ENCODE measurements around the gene PKD1.
A peak's percentile ranks its signal among the peaks of the same experiment; 100 is the strongest.

The PKD1 gene

GRCh38 chr16:2135770-2136490, at the start of gene PKD1:
TSS of gene PKD1 (minus strand) at chr16:2135898. CDS start at chr16:2135689, 209 bp downstream.
- H3K4me3 ChIP-seq (ENCODE audit: low read length) = peak within 1 kb of the TSS; percentile 46
- DNase-seq (ENCODE audit: low read depth) = peak; percentile 76

- DNase-seq (ENCODE audit: low read depth) = no peak
- no peak for TF ChIP-seq CTCF (conservative IDR thresholded peaks at IDR 0.05; ENCODE audit: low read depth, low read length)
- H3K4me3 ChIP-seq (ENCODE audit: low read length) = no peak overlapping the region
Measured at GRCh38 chr16:2184962-2185361, 49.3 kb upstream of the PKD1 start.

DNA sequence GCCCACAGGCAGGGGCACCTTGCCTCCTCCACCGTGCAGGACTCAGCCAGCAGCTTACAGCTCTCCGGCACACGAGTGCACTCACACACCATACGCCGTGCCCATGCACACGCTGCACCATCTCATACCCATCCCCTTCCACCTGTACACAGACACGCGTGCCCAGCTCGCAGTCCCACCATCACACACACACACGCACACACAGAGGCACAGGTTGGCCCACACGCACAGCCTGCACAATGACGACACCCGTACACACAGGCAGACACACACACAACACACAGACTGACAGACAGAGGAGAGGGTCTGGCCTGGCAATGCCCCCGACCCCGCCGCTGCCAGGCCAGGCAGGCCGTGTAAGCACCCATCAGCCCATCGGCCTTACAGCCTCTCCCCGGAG, 48.6 kb upstream of the PKD1 start:
- no peak for DNase-seq (ENCODE audit: low read depth)
- no peak for TF ChIP-seq CTCF (conservative IDR thresholded peaks at IDR 0.05; ENCODE audit: low read depth, low read length)
- no peak overlapping the region for H3K4me3 ChIP-seq (ENCODE audit: low read length)

DNA sequence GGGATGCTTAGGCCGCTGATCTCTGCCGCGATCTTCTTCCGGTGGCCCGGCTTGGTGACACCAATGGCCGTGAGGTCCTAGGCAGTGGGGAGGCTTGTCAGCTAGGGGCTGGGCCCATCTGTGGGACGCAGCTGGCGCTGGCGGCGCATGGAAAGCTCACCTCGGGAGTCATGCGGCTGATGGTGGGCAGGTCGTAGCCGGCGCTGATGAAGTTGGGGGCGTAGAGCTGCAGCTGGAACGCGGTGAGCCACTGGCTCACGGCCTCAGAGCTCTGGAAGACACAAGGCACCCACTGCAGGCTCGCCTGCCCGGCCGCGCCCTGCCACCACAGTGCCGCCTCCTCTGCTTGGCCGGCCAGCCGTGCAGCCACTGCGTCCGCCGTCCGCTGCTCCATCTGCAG, 48.0 kb upstream of the PKD1 start:
- TF ChIP-seq CTCF (conservative IDR thresholded peaks at IDR 0.05; ENCODE audit: low read depth, low read length) = no peak
- H3K4me3 ChIP-seq (ENCODE audit: low read length) = no peak overlapping the region

DNA sequence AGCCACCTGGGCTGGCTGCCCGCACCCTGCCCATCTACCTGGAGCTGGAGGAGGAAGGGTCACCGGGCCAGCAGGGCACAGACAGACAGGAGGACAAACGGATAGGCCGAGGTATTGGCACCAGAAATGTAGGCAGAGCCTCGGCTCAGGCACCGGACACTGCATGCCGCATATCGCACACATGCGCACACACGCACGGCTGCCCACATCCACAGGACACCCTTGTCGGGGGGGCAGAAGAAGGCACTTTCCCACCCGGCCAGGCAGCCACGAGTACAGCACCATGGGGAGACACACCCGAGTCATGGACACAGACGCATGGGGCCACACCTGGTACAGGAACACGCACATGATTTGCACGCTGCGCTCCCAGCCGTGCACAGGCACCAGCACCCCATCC, 46.3 kb upstream of the PKD1 start:
- TF ChIP-seq CTCF (conservative IDR thresholded peaks at IDR 0.05; ENCODE audit: low read depth, low read length) = no peak
- no peak overlapping the region for H3K4me3 ChIP-seq (ENCODE audit: low read length)
- DNase-seq (ENCODE audit: low read depth) = no peak

More for the DNA sequence above, 48.0 kb upstream of the PKD1 start:
- no peak for DNase-seq (ENCODE audit: low read depth)

GRCh38 chr16:2180962-2181923, 45.5 kb upstream of the PKD1 start:
- no peak for DNase-seq (ENCODE audit: low read depth)
- no peak overlapping the region for H3K4me3 ChIP-seq (ENCODE audit: low read length)
- TF ChIP-seq CTCF (conservative IDR thresholded peaks at IDR 0.05; ENCODE audit: low read depth, low read length) = no peak

GRCh38 chr16:2180461-2180860, 44.8 kb upstream of the PKD1 start:
- TF ChIP-seq CTCF (conservative IDR thresholded peaks at IDR 0.05; ENCODE audit: low read depth, low read length) = no peak
- no peak for DNase-seq (ENCODE audit: low read depth)
- no peak overlapping the region for H3K4me3 ChIP-seq (ENCODE audit: low read length)
